Measurements from ENCODE around the gene HSD17B1. TPM values are rescaled to one million over a fixed set of nuclear protein-coding genes. Genes with fewer than 3 reads are reported as not detected.
"Not testable (repeated sequence)": the region's sequence is repeated elsewhere in the genome, so short reads cannot be mapped to it uniquely, and the experiment has no call there.

The HSD17B1 gene
- total RNA-seq, 2 donors from 2014 or later = 1.3 to 1.8 TPM

DNA sequence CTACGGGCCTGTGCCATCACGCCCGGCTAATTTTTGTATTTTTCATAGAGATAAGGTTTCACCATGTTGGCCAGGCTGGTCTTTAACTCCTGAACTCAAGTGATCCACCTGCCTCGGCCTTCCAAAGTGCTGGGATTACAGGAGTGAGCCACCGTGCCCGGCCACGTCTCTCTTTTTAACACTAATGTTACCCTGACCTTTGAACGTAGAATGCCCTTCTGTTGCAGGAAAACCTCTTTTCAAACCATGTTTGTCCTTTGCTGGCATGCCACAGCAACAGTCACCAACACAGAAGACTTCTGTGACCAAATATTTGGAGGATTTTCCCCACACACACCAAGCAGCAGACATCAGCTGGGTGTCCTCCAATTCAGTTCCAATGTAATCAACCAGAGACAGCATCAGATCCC, 7.8 kb upstream of the HSD17B1 start:
- DNase-seq (no peak), ATAC-seq (replicated peaks in 1 of 2) (no peak)
- no peaks in the 10 kb centered on the region for H3K36me3 Mint-ChIP-seq (ENCODE audit: insufficient read depth in 2 of 2)
- no peaks in the 10 kb centered on the region for H3K27me3 Mint-ChIP-seq (ENCODE audit: low read depth)
- H3K4me3 Mint-ChIP-seq = no peak overlapping the region
- no peak overlapping the region for H3K27ac Mint-ChIP-seq
- H3K9me3 Mint-ChIP-seq = no peaks in the 10 kb centered on the region
- H3K4me1 Mint-ChIP-seq (ENCODE audit: low read depth) = peaks cover 26% of the 10 kb centered on the region

DNA sequence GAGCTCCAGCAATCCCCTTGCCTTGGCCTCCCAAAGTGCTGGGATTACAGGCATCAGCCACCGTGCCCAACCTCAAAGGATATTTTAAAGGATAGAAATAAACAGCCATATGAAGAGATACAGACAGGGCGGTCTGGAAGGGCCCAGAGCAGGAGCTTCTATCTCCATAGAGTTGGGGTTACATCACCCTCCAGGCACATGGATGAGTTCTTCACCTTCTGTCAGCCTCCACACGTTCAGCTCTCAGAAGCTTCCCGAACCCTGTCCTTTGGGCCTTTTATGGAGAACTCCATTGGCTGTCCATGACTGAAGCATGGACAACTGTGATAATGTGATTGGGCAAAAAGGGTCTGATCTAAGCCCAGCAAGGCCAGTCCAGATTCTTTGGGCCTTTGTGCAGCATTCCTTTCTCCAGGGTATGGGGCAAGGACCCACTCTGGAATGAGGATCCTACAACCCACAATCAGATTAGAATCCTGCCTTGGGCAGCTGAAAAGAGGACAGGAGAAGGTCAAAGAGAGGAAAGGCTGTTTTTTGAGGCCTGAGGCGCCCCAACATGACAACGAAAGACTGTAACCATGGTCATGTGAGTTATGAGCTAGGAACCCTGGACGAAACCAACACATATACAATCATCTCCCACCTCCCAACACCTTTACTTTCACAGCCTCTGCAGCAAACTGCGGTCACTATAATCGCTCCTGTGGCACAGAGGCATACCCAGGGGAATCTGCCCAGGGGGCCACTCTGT, 6.8 kb upstream of the HSD17B1 start:
- H3K9me3 Mint-ChIP-seq; H3K4me3 Mint-ChIP-seq; ATAC-seq (replicated peaks in 1 of 2): not testable (repeated sequence)

DNA sequence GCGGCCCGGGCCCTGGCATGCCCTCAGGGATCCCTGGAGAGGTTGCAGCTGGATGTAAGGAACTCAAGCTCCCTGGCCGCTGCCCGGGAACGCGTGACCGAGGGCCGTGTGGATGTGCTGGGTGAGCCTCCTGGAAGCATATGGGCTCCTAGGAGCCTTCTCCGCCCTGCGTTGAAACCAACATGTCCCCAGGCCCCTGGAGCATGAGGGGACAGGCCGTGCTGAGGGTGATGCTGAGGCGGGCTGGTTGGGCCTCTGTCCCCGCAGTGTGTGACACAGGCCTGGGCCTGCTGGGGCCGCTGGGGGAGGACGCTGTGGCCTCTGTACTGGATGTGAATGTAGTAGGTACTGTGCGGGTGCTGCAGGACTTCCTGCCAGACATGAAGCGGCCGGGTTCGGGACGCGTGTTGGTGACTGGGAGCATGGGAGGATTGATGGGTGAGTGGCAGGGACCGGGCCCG, 5.7 kb upstream of the HSD17B1 start:
- Mint-ChIP-seq H3K4me1 (ENCODE audit: low read depth) (peaks cover 14% of the 10 kb centered on the region), H3K27me3 (ENCODE audit: low read depth) (no peaks in the 10 kb centered on the region), H3K4me3 (peak overlapping the region in 1 of 2 donors; percentile 12), H3K9me3 (no peaks in the 10 kb centered on the region), H3K27ac (no peak overlapping the region), H3K36me3 (ENCODE audit: insufficient read depth in 2 of 2) (no peaks in the 10 kb centered on the region)
- ATAC-seq (replicated peaks in 1 of 2) = no peak
- DNase-seq = no peak

More for the DNA sequence above, 6.8 kb upstream of the HSD17B1 start:
- H3K36me3 Mint-ChIP-seq (ENCODE audit: insufficient read depth in 2 of 2); DNase-seq; H3K27me3 Mint-ChIP-seq (ENCODE audit: low read depth); H3K27ac Mint-ChIP-seq: not testable (repeated sequence)
- peaks cover 19% of the 10 kb centered on the region for H3K4me1 Mint-ChIP-seq (ENCODE audit: low read depth)

DNA sequence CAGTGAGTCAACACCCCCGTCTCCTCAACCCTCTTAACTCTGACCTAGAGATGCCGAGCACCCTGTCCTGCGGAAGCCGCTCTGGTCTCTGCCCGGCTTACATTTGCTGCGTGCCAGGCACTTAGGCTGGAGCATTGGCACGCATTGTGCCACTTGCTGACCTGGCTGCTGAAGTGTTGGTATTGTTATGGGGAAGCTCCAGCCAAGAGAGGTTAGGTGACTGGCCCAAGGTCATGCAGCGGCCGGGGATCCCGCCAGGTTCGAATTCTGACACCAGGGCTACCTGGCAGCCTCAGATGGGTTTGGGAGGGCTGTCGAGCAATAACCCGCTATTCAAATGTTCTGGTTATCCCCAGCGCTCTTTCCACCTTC, 5.0 kb upstream of the HSD17B1 start:
- peak overlapping the region in 1 of 2 donors; percentile 56 for H3K4me3 Mint-ChIP-seq
- no peaks in the 10 kb centered on the region for H3K9me3 Mint-ChIP-seq
- ATAC-seq (replicated peaks in 1 of 2) (no peak), DNase-seq (no peak)
- H3K4me1 Mint-ChIP-seq (ENCODE audit: low read depth) = peaks cover 18% of the 10 kb centered on the region
- H3K27ac Mint-ChIP-seq = no peak overlapping the region
- no peaks in the 10 kb centered on the region for H3K36me3 Mint-ChIP-seq (ENCODE audit: insufficient read depth in 2 of 2)
- H3K27me3 Mint-ChIP-seq (ENCODE audit: low read depth) = no peaks in the 10 kb centered on the region

DNA sequence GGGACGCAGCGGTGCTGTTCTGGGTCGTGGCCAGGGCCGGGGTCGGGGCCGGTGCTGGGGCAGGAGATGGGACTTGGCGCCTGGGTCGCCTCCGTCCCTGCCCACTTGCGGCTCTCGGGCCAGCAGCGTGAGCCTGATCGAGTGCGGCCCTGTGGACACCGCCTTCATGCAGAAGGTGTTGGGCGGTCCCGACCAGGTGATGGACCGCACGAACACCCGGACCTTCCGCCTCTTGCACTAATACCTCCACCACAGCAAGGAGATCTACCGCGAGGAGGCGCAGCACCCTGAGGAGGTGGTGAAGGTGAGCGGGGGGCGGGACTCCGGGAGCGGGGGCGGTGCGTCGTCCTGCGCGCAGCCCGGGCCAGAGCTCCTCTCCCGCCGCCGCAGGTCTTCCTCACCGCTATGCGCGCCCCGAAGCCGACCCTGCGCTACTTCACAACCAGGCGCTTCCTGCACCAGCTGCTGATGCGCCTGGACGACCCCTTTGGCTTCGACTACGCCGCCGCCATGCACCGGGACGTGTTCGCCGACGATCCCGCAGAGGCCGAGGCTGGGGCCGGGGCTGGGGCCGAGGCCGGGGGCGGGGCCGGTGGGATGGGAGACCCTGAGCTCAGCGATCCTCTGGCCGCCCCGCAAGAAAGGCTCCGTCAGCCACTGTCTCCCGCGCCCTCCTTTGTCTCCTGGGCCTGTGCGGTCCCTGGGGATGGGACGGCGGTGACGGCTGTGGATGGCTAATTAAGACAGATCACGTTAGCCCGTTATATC, 4.5 kb upstream of the HSD17B1 start:
- Mint-ChIP-seq H3K27me3 (ENCODE audit: low read depth) (no peaks in the 10 kb centered on the region), H3K4me1 (ENCODE audit: low read depth) (peaks cover 22% of the 10 kb centered on the region), H3K36me3 (ENCODE audit: insufficient read depth in 2 of 2) (no peaks in the 10 kb centered on the region), H3K4me3 (peak overlapping the region; percentile 35 to 56), H3K27ac (no peak overlapping the region), H3K9me3 (no peaks in the 10 kb centered on the region)
- peak; percentile 82 to 91 for DNase-seq
- peak; percentile 84 to 90 for ATAC-seq (replicated peaks in 1 of 2)

DNA sequence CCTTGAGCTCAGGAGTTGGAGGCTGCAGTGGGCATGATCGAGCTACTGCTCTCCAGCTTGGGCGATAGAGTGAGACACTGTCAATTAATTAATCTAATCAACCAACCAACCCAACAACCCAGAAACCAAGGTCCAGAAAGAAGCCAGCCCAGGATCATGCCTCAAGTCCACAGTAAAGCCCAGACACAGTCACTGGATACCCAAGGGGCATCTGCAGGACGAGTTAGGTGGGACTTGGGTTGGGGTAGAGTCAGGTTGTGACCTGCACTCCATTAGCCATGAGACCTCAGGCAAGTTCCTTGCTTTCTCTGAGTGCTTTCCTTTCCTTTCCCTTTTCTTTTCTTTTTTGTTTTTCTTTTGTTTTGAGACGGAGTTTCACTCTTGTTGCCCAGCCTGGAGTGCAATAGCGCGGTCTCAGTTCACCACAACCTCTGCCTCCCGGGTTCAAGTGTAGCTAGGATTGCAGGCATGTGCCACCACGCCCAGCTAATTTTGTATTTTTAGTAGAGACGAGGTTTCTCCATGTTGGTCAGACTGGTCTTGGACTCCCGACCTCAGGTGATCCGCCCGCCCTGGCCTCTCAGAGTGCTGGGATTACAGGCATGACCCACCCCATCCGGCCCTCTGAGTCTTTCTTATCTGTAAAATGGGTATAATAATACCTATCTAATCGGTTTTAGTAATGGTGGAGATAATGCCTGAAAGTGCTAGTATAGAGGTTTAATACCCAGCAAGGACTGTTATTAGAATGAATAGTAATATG, 3.5 kb upstream of the HSD17B1 start:
- ATAC-seq (replicated peaks in 1 of 2) (no peak), DNase-seq (no peak)
- Mint-ChIP-seq H3K27ac (no peak overlapping the region), H3K27me3 (ENCODE audit: low read depth) (no peaks in the 10 kb centered on the region), H3K4me1 (ENCODE audit: low read depth) (peaks cover 22% of the 10 kb centered on the region), H3K9me3 (no peaks in the 10 kb centered on the region), H3K4me3 (peak overlapping the region; percentile 35 to 56), H3K36me3 (ENCODE audit: insufficient read depth in 2 of 2) (no peaks in the 10 kb centered on the region)

DNA sequence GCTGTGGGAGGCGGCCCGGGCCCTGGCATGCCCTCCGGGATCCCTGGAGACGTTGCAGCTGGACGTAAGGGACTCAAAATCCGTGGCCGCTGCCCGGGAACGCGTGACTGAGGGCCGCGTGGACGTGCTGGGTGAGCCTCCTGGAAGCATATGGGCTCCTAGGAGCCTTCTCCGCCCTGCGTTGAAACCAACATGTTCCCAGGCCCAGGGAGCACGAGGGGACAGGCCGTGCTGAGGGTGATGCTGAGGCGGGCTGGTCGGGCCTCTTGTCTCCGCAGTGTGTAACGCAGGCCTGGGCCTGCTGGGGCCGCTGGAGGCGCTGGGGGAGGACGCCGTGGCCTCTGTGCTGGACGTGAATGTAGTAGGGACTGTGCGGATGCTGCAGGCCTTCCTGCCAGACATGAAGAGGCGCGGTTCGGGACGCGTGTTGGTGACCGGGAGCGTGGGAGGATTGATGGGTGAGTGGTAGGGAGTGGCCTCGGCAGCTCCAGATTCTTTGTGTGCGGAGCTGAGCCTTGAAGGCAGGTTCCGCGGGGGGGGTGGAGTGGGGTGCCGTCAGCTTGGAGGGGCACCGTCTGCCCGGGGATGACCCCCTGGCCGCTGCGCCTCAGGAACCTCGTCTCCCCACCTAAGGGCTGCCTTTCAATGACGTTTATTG, 567 bp downstream of the HSD17B1 start:
- Mint-ChIP-seq H3K27me3 (ENCODE audit: low read depth) (no peaks in the 10 kb centered on the region), H3K27ac (no peak overlapping the region), H3K4me1 (ENCODE audit: low read depth) (peaks cover 30% of the 10 kb centered on the region), H3K4me3 (peak overlapping the region; percentile 88 to 94), H3K36me3 (ENCODE audit: insufficient read depth in 2 of 2) (no peaks in the 10 kb centered on the region), H3K9me3 (no peaks in the 10 kb centered on the region)
- DNase-seq = no peak
- ATAC-seq (replicated peaks in 1 of 2) = no peak

DNA sequence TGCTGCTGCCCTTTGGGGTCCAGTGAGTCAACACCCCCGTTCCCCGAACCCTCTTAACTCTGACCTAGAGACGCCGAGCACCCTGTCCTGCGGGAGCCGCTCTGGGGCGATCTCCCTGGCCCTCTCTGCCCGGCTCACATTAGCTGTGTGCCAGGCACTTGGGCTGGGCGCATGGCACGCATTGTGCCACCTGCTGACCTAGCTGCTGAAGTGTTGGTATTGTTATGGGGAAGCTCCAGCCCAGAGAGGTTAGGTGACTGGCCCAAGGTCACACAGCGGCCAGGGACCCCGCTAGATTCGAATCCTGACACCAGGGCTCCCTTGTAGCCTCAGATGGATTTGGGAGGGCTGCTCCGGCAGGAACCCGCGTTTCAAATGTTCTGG, 1.1 kb downstream of the HSD17B1 start:
- H3K27me3 Mint-ChIP-seq (ENCODE audit: low read depth) = no peaks in the 10 kb centered on the region
- ATAC-seq (replicated peaks in 1 of 2) (no peak), DNase-seq (peak in 1 of 2 donors; percentile 16)
- H3K9me3 Mint-ChIP-seq = no peaks in the 10 kb centered on the region
- H3K4me1 Mint-ChIP-seq (ENCODE audit: low read depth) = peaks cover 27% of the 10 kb centered on the region
- peak overlapping the region; percentile 88 to 94 for H3K4me3 Mint-ChIP-seq
- H3K27ac Mint-ChIP-seq = no peak overlapping the region
- H3K36me3 Mint-ChIP-seq (ENCODE audit: insufficient read depth in 2 of 2) = no peaks in the 10 kb centered on the region

DNA sequence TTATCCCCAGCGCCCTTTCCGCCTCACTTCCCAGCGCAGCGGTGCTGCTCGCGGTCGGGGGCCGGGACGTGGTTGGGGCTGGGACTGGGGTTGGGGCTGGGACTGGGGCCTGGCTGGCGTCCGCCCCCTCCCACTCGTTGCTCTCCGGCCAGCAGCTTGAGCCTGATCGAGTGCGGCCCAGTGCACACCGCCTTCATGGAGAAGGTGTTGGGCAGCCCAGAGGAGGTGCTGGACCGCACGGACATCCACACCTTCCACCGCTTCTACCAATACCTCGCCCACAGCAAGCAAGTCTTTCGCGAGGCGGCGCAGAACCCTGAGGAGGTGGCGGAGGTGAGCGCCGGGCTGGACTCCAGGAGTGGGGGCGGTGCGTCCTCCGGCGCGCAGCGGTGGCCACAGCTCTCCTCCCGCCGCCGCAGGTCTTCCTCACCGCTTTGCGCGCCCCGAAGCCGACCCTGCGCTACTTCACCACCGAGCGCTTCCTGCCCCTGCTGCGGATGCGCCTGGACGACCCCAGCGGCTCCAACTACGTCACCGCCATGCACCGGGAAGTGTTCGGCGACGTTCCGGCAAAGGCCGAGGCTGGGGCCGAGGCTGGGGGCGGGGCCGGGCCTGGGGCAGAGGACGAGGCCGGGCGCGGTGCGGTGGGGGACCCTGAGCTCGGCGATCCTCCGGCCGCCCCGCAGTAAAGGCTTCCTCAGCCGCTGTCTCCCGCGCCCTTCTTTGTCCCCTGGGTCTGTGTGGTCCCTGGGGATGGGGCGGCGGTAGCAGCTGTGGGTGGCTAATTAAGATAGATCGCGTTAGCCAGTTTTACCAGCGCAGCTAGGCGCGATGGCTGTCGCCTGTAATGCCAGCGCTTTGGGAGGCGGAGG, 1.8 kb downstream of the HSD17B1 start:
- no peaks in the 10 kb centered on the region for H3K36me3 Mint-ChIP-seq (ENCODE audit: insufficient read depth in 2 of 2)
- peak; percentile 84 to 89 for DNase-seq
- H3K4me1 Mint-ChIP-seq (ENCODE audit: low read depth) = peaks cover 21% of the 10 kb centered on the region
- H3K27me3 Mint-ChIP-seq (ENCODE audit: low read depth) = no peaks in the 10 kb centered on the region
- H3K9me3 Mint-ChIP-seq = no peaks in the 10 kb centered on the region
- ATAC-seq (replicated peaks in 1 of 2) = peak; percentile 90 to 91
- H3K4me3 Mint-ChIP-seq = peak overlapping the region; percentile 88 to 94
- peak overlapping the region; percentile 90 for H3K27ac Mint-ChIP-seq

DNA sequence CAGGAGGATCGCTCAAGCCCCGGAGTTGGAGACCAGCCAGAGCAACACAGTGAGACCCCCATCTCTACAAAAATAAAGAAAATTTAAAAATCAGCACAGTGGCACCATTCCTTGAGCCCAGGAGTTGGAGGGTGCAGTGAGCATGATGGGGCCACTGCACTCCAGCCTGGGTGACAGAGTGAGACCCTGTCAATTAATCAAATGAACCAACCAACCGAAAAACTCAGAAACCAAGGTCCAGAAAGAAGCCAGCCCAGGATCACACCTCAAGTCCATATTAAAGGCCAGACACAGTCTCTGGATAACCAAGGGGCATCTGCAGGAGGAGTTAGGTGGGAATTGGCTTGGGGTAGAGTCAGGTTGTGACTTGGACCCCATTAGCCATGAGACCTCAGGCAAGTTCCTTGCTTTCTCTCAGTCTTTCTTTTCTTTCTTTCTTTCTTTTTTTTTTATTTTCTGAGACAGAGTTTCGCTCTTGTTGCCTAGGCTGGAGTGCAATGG, 2.4 kb downstream of the HSD17B1 start:
- Mint-ChIP-seq H3K27ac (peak overlapping the region; percentile 90), H3K4me1 (ENCODE audit: low read depth) (peaks cover 21% of the 10 kb centered on the region), H3K27me3 (ENCODE audit: low read depth) (no peaks in the 10 kb centered on the region), H3K4me3 (peak overlapping the region; percentile 88 to 94), H3K36me3 (ENCODE audit: insufficient read depth in 2 of 2) (no peaks in the 10 kb centered on the region), H3K9me3 (no peaks in the 10 kb centered on the region)
- no peak for DNase-seq
- ATAC-seq (replicated peaks in 1 of 2) = peak; percentile 1 to 2

DNA sequence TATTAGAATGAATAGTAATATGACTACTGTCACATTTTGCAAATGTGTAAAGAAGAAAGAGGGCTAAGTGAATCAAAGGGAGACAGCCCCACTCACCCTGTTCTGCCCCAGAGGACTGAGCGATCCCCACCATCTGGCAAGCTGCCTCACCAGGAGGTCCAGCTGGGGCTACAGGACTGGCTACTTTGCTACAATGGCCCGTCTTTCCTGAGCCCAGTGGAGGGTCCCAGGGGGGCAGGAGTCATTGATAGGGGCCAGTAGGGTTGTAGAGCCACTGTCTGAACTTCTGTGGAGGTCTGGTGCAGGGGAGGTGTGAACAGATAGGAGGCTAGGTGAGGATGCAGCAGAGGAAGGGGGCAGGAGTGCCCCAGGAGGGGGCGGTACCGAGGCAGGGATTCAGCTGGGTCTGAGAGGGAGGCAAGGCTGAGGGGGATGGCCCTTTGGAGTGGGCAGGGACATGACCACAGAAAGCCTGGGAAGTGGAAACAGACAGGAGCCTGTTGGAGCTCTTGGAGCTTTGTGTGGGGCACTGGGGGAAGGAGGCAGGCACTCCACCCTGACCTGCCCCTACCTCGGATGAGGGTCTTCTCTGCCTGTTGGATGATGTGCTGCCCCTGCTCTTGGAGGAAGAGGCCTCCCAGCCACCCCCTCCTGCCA, 3.4 kb downstream of the HSD17B1 start:
- Mint-ChIP-seq H3K4me1 (ENCODE audit: low read depth) (peaks cover 22% of the 10 kb centered on the region), H3K4me3 (peak overlapping the region; percentile 88 to 94)
- DNase-seq; H3K9me3 Mint-ChIP-seq; H3K27ac Mint-ChIP-seq; H3K27me3 Mint-ChIP-seq (ENCODE audit: low read depth); H3K36me3 Mint-ChIP-seq (ENCODE audit: insufficient read depth in 2 of 2): not testable (repeated sequence)
- peak in 1 of 2 donors; percentile 17 for ATAC-seq (replicated peaks in 1 of 2)
